Measurements from ENCODE around the gene OLFML1.

OLFML1 gene

GRCh38 chr11:7527029-7527428 lies 41.7 kb downstream of the OLFML1 start:
- peaks cover 69% of the 10 kb centered on the region for H3K4me1 Mint-ChIP-seq (ENCODE audit: low read depth)
- H3K9me3 Mint-ChIP-seq = no peaks in the 10 kb centered on the region
- peak overlapping the region; percentile 4 for H3K4me3 Mint-ChIP-seq
- peak overlapping the region; percentile 4 for H3K27ac Mint-ChIP-seq
- no peaks in the 10 kb centered on the region for H3K27me3 Mint-ChIP-seq
- H3K36me3 Mint-ChIP-seq (ENCODE audit: low read depth) = no peaks in the 10 kb centered on the region

- Mint-ChIP-seq H3K4me1 (ENCODE audit: low read depth) (peaks cover 71% of the 10 kb centered on the region), H3K27ac (no peak overlapping the region), H3K36me3 (ENCODE audit: low read depth) (no peaks in the 10 kb centered on the region), H3K9me3 (no peaks in the 10 kb centered on the region), H3K27me3 (no peaks in the 10 kb centered on the region), H3K4me3 (no peak overlapping the region)
These were observed 43.3 kb downstream of the OLFML1 start for GRCh38 chr11:7528514-7529049.

GRCh38 chr11:7530013-7530640 lies 44.8 kb downstream of the OLFML1 start:
- H3K4me3 Mint-ChIP-seq = no peak overlapping the region
- H3K9me3 Mint-ChIP-seq = no peaks in the 10 kb centered on the region
- no peaks in the 10 kb centered on the region for H3K27me3 Mint-ChIP-seq
- H3K36me3 Mint-ChIP-seq (ENCODE audit: low read depth) = peaks cover 3% of the 10 kb centered on the region
- H3K4me1 Mint-ChIP-seq (ENCODE audit: low read depth) = peaks cover 72% of the 10 kb centered on the region
- H3K27ac Mint-ChIP-seq = no peak overlapping the region

- Mint-ChIP-seq H3K9me3 (no peaks in the 10 kb centered on the region), H3K36me3 (ENCODE audit: low read depth) (peaks cover 3% of the 10 kb centered on the region), H3K4me3 (no peak overlapping the region), H3K4me1 (ENCODE audit: low read depth) (peaks cover 69% of the 10 kb centered on the region), H3K27me3 (no peaks in the 10 kb centered on the region), H3K27ac (no peak overlapping the region)
These were observed 45.7 kb downstream of the OLFML1 start for GRCh38 chr11:7531011-7531410.

- H3K27ac Mint-ChIP-seq = no peak overlapping the region
- H3K27me3 Mint-ChIP-seq = no peaks in the 10 kb centered on the region
- peaks cover 3% of the 10 kb centered on the region for H3K36me3 Mint-ChIP-seq (ENCODE audit: low read depth)
- no peaks in the 10 kb centered on the region for H3K9me3 Mint-ChIP-seq
- peaks cover 65% of the 10 kb centered on the region for H3K4me1 Mint-ChIP-seq (ENCODE audit: low read depth)
- no peak overlapping the region for H3K4me3 Mint-ChIP-seq
These were observed 47.3 kb downstream of the OLFML1 start for GRCh38 chr11:7532405-7533145.

- no peaks in the 10 kb centered on the region for H3K9me3 Mint-ChIP-seq
- no peak overlapping the region for H3K4me3 Mint-ChIP-seq
- no peaks in the 10 kb centered on the region for H3K27me3 Mint-ChIP-seq
- peaks cover 3% of the 10 kb centered on the region for H3K36me3 Mint-ChIP-seq (ENCODE audit: low read depth)
- H3K27ac Mint-ChIP-seq = peak overlapping the region; percentile 16
- H3K4me1 Mint-ChIP-seq (ENCODE audit: low read depth) = peaks cover 65% of the 10 kb centered on the region
These were observed 48.1 kb downstream of the OLFML1 start for GRCh38 chr11:7533199-7534041.

GRCh38 chr11:7534042-7534378 lies 48.7 kb downstream of the OLFML1 start:
- Mint-ChIP-seq H3K27me3 (no peaks in the 10 kb centered on the region), H3K4me1 (ENCODE audit: low read depth) (peaks cover 65% of the 10 kb centered on the region), H3K27ac (peak overlapping the region; percentile 16), H3K9me3 (no peaks in the 10 kb centered on the region), H3K4me3 (no peak overlapping the region), H3K36me3 (ENCODE audit: low read depth) (peaks cover 3% of the 10 kb centered on the region)

- Mint-ChIP-seq H3K9me3 (no peaks in the 10 kb centered on the region), H3K4me1 (ENCODE audit: low read depth) (peaks cover 49% of the 10 kb centered on the region), H3K27ac (no peak overlapping the region), H3K4me3 (no peak overlapping the region), H3K27me3 (no peaks in the 10 kb centered on the region), H3K36me3 (ENCODE audit: low read depth) (peaks cover 3% of the 10 kb centered on the region)
These were observed 50.8 kb downstream of the OLFML1 start for GRCh38 chr11:7536100-7536499.

- peaks cover 3% of the 10 kb centered on the region for H3K36me3 Mint-ChIP-seq (ENCODE audit: low read depth)
- no peaks in the 10 kb centered on the region for H3K27me3 Mint-ChIP-seq
- no peak overlapping the region for H3K4me3 Mint-ChIP-seq
- H3K4me1 Mint-ChIP-seq (ENCODE audit: low read depth) = peaks cover 45% of the 10 kb centered on the region
- H3K9me3 Mint-ChIP-seq = no peaks in the 10 kb centered on the region
- no peak overlapping the region for H3K27ac Mint-ChIP-seq
These were observed 52.0 kb downstream of the OLFML1 start for GRCh38 chr11:7537265-7537664.

GRCh38 chr11:7538031-7538430 lies 52.7 kb downstream of the OLFML1 start:
- H3K4me1 Mint-ChIP-seq (ENCODE audit: low read depth) = peaks cover 45% of the 10 kb centered on the region
- H3K36me3 Mint-ChIP-seq (ENCODE audit: low read depth) = peaks cover 3% of the 10 kb centered on the region
- no peak overlapping the region for H3K4me3 Mint-ChIP-seq
- H3K9me3 Mint-ChIP-seq = no peaks in the 10 kb centered on the region
- H3K27ac Mint-ChIP-seq = peak overlapping the region; percentile 81
- no peaks in the 10 kb centered on the region for H3K27me3 Mint-ChIP-seq

GRCh38 chr11:7538466-7539454 lies 53.5 kb downstream of the OLFML1 start:
- no peak overlapping the region for H3K4me3 Mint-ChIP-seq
- H3K27me3 Mint-ChIP-seq = no peaks in the 10 kb centered on the region
- peaks cover 3% of the 10 kb centered on the region for H3K36me3 Mint-ChIP-seq (ENCODE audit: low read depth)
- no peaks in the 10 kb centered on the region for H3K9me3 Mint-ChIP-seq
- H3K4me1 Mint-ChIP-seq (ENCODE audit: low read depth) = peaks cover 41% of the 10 kb centered on the region
- H3K27ac Mint-ChIP-seq = no peak overlapping the region

GRCh38 chr11:7540830-7541555 lies 55.7 kb downstream of the OLFML1 start:
- Mint-ChIP-seq H3K27me3 (no peaks in the 10 kb centered on the region), H3K4me1 (ENCODE audit: low read depth) (peaks cover 28% of the 10 kb centered on the region), H3K36me3 (ENCODE audit: low read depth) (no peaks in the 10 kb centered on the region), H3K4me3 (no peak overlapping the region), H3K9me3 (no peaks in the 10 kb centered on the region), H3K27ac (no peak overlapping the region)

GRCh38 chr11:7543302-7543701 lies 58.0 kb downstream of the OLFML1 start:
- H3K4me3 Mint-ChIP-seq = no peak overlapping the region
- H3K27me3 Mint-ChIP-seq = no peaks in the 10 kb centered on the region
- H3K4me1 Mint-ChIP-seq (ENCODE audit: low read depth) = peaks cover 10% of the 10 kb centered on the region
- H3K36me3 Mint-ChIP-seq (ENCODE audit: low read depth) = peaks cover 4% of the 10 kb centered on the region
- H3K9me3 Mint-ChIP-seq = no peaks in the 10 kb centered on the region
- H3K27ac Mint-ChIP-seq = no peak overlapping the region

Data from stimulated activated naive CD8-positive, alpha-beta T cell treated with anti-CD3 and anti-CD28 coated beads, Interleukin-15, Interleukin-2, amounts not matched to agents 100 ng/mL and 50 ng/mL, for 24 hours (primary cell).